GM19043 (cell line): Measurements from ENCODE around the gene CBR4.
"Not testable (repeated sequence)": the region's sequence is repeated elsewhere in the genome, so short reads cannot be mapped to it uniquely, and the experiment has no call there.

Experiments
- ATAC-seq: cut with Tn5 transposase; IDR thresholded peaks from one replicate; pipeline ENCODE4 v1.9.1; 2021; ENCODE audit warnings: low read depth; ENCODE audit not compliant: unreplicated experiment

Gene CBR4

GRCh38 chr4:168995537-168996295 lies 14.3 kb downstream of the CBR4 start:
- ATAC-seq: no peak

GRCh38 chr4:168994958-168995357 lies 15.1 kb downstream of the CBR4 start:
- no peak for ATAC-seq

- ATAC-seq: no peak
Observed at GRCh38 chr4:168993714-168994510, 16.1 kb downstream of the CBR4 start.

- not testable (repeated sequence) for ATAC-seq
Observed at GRCh38 chr4:168992952-168993482, 17.0 kb downstream of the CBR4 start.

- no peak for ATAC-seq
Observed at GRCh38 chr4:168981942-168982341, 28.1 kb downstream of the CBR4 start.

- no peak for ATAC-seq
Observed at GRCh38 chr4:168981460-168981859, 28.6 kb downstream of the CBR4 start.

- ATAC-seq: no peak
Observed at GRCh38 chr4:168979338-168979737, 30.7 kb downstream of the CBR4 start.

- ATAC-seq: no peak
Observed at GRCh38 chr4:168978001-168978700, 31.9 kb downstream of the CBR4 start.

- ATAC-seq: no peak
Observed at GRCh38 chr4:168972596-168972995, 37.5 kb downstream of the CBR4 start.

- no peak for ATAC-seq
Observed at GRCh38 chr4:168960716-168961115, 49.3 kb downstream of the CBR4 start.

GRCh38 chr4:168955674-168956073 lies 54.4 kb downstream of the CBR4 start:
- ATAC-seq: no peak

- not testable (repeated sequence) for ATAC-seq
Observed at GRCh38 chr4:168952821-168953246, 57.2 kb downstream of the CBR4 start.

GRCh38 chr4:168945291-168945690 lies 64.8 kb downstream of the CBR4 start:
- ATAC-seq: no peak

- no peak for ATAC-seq
Observed at GRCh38 chr4:168942985-168943384, 67.1 kb downstream of the CBR4 start.
